ENCODE measurements around the gene CEP112.

- no peak for TF ChIP-seq CTCF (IDR thresholded peaks at IDR 0.05)
- no peak for TF ChIP-seq ZFX (IDR thresholded peaks at IDR 0.05; ENCODE audit: borderline replicate concordance)
These were observed 77.3 kb downstream of the CEP112 start for GRCh38 chr17:66114609-66115008.
